Measurements from ENCODE around the gene MUC5B. TPM values are rescaled to one million over a fixed set of nuclear protein-coding genes. Genes with fewer than 3 reads are reported as not detected.
"Not testable (repeated sequence)": the region's sequence is repeated elsewhere in the genome, so short reads cannot be mapped to it uniquely, and the experiment has no call there.

The MUC5B gene
- total RNA-seq, 4 donors from 2014 or later = not detected

GRCh38 chr11:1244557-1244956, 21.7 kb downstream of the MUC5B start:
- H3K27me3 ChIP-seq; H3K4me1 ChIP-seq; DNase-seq; H3K27ac ChIP-seq; H3K9me3 ChIP-seq; intact Hi-C loops (cut with DNase I); H3K36me3 ChIP-seq; H3K4me3 ChIP-seq (replicated peaks in 1 of 3): not testable (repeated sequence)
- 86 to 91% methylated on average over 2 to 6 of the region's 9 CpGs for WGBS, 2 donors

- WGBS, 2 donors = 92 to 95% methylated on average over 11 to 13 of the region's 14 CpGs
- H3K27ac ChIP-seq; DNase-seq; H3K9me3 ChIP-seq; intact Hi-C loops (cut with DNase I); H3K4me3 ChIP-seq (replicated peaks in 1 of 3); H3K27me3 ChIP-seq; H3K4me1 ChIP-seq; H3K36me3 ChIP-seq: not testable (repeated sequence)
Measured at GRCh38 chr11:1245717-1246116, 22.9 kb downstream of the MUC5B start.

GRCh38 chr11:1246301-1246700, 23.4 kb downstream of the MUC5B start:
- DNase-seq, H3K27me3 ChIP-seq: not testable (repeated sequence)

GRCh38 chr11:1247026-1247425, 24.2 kb downstream of the MUC5B start:
- H3K9me3 ChIP-seq; H3K4me1 ChIP-seq; H3K4me3 ChIP-seq (replicated peaks in 1 of 3); DNase-seq; H3K27ac ChIP-seq; intact Hi-C loops (cut with DNase I); H3K27me3 ChIP-seq; H3K36me3 ChIP-seq: not testable (repeated sequence)
- 96 to 98% methylated on average over 11 to 12 of the region's 14 CpGs for WGBS, 2 donors

More at GRCh38 chr11:1246301-1246700, 23.4 kb downstream of the MUC5B start:
- H3K27ac ChIP-seq; H3K36me3 ChIP-seq; H3K9me3 ChIP-seq; H3K4me1 ChIP-seq; intact Hi-C loops (cut with DNase I); H3K4me3 ChIP-seq (replicated peaks in 1 of 3): not testable (repeated sequence)
- WGBS, 2 donors = 93 to 97% methylated on average over 11 to 14 of the region's 14 CpGs

GRCh38 chr11:1248951-1249350, 26.1 kb downstream of the MUC5B start:
- H3K27ac ChIP-seq; DNase-seq; H3K27me3 ChIP-seq; H3K9me3 ChIP-seq; H3K36me3 ChIP-seq; H3K4me3 ChIP-seq (replicated peaks in 1 of 3); intact Hi-C loops (cut with DNase I); H3K4me1 ChIP-seq: not testable (repeated sequence)
- WGBS, 2 donors = 100% methylated on average over 1 of the region's 18 CpGs; no CpG with 5 or more reads in 1 of the 2 donors

- WGBS, 2 donors = 80 to 89% methylated on average over 1 to 5 of the region's 12 CpGs
- H3K27me3 ChIP-seq; H3K4me1 ChIP-seq; H3K36me3 ChIP-seq; H3K9me3 ChIP-seq; intact Hi-C loops (cut with DNase I); H3K4me3 ChIP-seq (replicated peaks in 1 of 3); H3K27ac ChIP-seq; DNase-seq: not testable (repeated sequence)
Measured at GRCh38 chr11:1250411-1250810, 27.5 kb downstream of the MUC5B start.

- 94 to 95% methylated on average over 16 of the region's 16 CpGs for WGBS, 2 donors
- DNase-seq = no peak
- H3K9me3 ChIP-seq = no peaks in the 10 kb centered on the region
- H3K27me3 ChIP-seq = no peaks in the 10 kb centered on the region
- no peaks in the 10 kb centered on the region for H3K4me1 ChIP-seq
- TF ChIP-seq POLR2A (IDR thresholded peaks at IDR 0.05) (no peak), CTCF (IDR thresholded peaks at IDR 0.05) (no peak)
- intact Hi-C loops (cut with DNase I) = no loop called here
- H3K27ac ChIP-seq = no peak overlapping the region
- H3K36me3 ChIP-seq = no peaks in the 10 kb centered on the region
- H3K4me3 ChIP-seq (replicated peaks in 1 of 3) = no peak overlapping the region
Measured at GRCh38 chr11:1251236-1251770, 28.4 kb downstream of the MUC5B start.

GRCh38 chr11:1252371-1253102, 29.7 kb downstream of the MUC5B start:
- Histone ChIP-seq H3K36me3 (no peaks in the 10 kb centered on the region), H3K9me3 (no peaks in the 10 kb centered on the region), H3K27ac (no peak overlapping the region), H3K27me3 (no peaks in the 10 kb centered on the region), H3K4me1 (no peaks in the 10 kb centered on the region), H3K4me3 (replicated peaks in 1 of 3) (no peak overlapping the region)
- DNase-seq = no peak
- intact Hi-C loops (cut with DNase I) = no loop called here
- WGBS, 2 donors = 93 to 95% methylated on average over 26 to 31 of the region's 38 CpGs
- TF ChIP-seq POLR2A (IDR thresholded peaks at IDR 0.05) (no peak), CTCF (IDR thresholded peaks at IDR 0.05) (no peak)
